ENCODE measurements around the gene MUC5AC. TPM values are rescaled to one million over a fixed set of nuclear protein-coding genes. Genes with fewer than 3 reads are reported as not detected.
"Not testable (repeated sequence)": the region's sequence is repeated elsewhere in the genome, so short reads cannot be mapped to it uniquely, and the experiment has no call there.

MUC5AC gene
- total RNA-seq, 1 experiment from 2014 or later: not detected

- no peak for DNase-seq (ENCODE audit: low read depth)
- in situ Hi-C loops (cut with HindIII; ENCODE audit: low pct_unique_long_range_greater_than_20kb, low sequenced_read_pairs): no loop called here
Measured at GRCh38 chr11:1181853-1182535, 24.2 kb downstream of the MUC5AC start.

- DNase-seq (ENCODE audit: low read depth); in situ Hi-C loops (cut with HindIII; ENCODE audit: low pct_unique_long_range_greater_than_20kb, low sequenced_read_pairs): not testable (repeated sequence)
Measured at GRCh38 chr11:1184139-1184538, 26.4 kb downstream of the MUC5AC start.

DNA sequence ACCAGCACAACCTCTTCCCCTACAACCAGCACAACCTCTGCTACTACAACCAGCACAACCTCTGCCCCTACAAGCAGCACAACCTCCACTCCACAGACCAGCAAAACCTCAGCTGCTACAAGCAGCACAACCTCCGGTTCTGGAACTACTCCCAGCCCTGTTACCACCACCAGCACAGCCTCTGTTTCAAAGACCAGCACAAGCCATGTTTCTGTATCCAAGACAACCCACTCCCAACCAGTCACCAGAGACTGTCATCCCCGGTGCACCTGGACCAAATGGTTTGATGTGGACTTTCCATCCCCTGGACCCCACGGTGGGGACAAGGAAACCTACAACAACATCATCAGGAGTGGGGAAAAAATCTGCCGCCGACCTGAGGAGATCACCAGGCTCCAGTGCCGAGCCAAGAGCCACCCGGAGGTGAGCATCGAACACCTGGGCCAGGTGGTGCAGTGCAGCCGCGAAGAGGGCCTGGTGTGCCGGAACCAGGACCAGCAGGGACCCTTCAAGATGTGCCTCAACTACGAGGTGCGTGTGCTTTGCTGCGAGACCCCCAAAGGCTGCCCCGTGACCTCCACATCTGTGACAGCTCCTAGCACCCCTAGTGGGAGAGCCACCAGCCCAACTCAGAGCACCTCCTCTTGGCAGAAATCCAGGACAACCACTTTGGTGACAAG lies 30.8 kb downstream of the MUC5AC start:
- in situ Hi-C loops (cut with HindIII; ENCODE audit: low pct_unique_long_range_greater_than_20kb, low sequenced_read_pairs); DNase-seq (ENCODE audit: low read depth): not testable (repeated sequence)

GRCh38 chr11:1189816-1190215 lies 32.1 kb downstream of the MUC5AC start:
- in situ Hi-C loops (cut with HindIII; ENCODE audit: low pct_unique_long_range_greater_than_20kb, low sequenced_read_pairs); DNase-seq (ENCODE audit: low read depth): not testable (repeated sequence)

GRCh38 chr11:1191786-1192470 lies 34.2 kb downstream of the MUC5AC start:
- in situ Hi-C loops (cut with HindIII; ENCODE audit: low pct_unique_long_range_greater_than_20kb, low sequenced_read_pairs); DNase-seq (ENCODE audit: low read depth): not testable (repeated sequence)

DNA sequence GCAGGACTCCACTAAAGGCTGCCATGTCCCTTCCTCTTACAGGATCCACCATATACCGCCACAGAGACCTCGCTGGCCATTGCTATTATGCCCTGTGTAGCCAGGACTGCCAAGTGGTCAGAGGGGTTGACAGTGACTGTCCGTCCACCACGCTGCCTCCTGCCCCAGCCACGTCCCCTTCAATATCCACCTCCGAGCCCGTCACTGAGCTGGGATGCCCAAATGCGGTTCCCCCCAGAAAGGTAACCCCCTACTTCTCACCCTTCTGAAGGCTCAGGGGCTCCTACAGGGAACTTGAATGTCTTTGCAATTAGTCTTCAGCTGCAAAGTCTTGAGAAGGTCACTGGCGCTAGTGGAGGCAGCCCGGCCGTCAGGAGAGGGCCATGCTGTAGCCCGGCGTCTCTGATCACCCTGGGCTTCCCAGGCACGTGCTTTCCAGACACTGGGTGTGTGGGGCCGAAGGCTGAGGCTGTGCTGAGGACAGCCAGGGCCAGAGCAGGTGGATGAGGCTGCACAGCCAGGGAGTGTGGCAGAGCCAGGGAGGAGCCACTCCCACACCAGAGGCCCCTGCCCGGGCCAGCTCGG lies 35.1 kb downstream of the MUC5AC start:
- DNase-seq (ENCODE audit: low read depth): no peak
- in situ Hi-C loops (cut with HindIII; ENCODE audit: low pct_unique_long_range_greater_than_20kb, low sequenced_read_pairs): no loop called here

DNA sequence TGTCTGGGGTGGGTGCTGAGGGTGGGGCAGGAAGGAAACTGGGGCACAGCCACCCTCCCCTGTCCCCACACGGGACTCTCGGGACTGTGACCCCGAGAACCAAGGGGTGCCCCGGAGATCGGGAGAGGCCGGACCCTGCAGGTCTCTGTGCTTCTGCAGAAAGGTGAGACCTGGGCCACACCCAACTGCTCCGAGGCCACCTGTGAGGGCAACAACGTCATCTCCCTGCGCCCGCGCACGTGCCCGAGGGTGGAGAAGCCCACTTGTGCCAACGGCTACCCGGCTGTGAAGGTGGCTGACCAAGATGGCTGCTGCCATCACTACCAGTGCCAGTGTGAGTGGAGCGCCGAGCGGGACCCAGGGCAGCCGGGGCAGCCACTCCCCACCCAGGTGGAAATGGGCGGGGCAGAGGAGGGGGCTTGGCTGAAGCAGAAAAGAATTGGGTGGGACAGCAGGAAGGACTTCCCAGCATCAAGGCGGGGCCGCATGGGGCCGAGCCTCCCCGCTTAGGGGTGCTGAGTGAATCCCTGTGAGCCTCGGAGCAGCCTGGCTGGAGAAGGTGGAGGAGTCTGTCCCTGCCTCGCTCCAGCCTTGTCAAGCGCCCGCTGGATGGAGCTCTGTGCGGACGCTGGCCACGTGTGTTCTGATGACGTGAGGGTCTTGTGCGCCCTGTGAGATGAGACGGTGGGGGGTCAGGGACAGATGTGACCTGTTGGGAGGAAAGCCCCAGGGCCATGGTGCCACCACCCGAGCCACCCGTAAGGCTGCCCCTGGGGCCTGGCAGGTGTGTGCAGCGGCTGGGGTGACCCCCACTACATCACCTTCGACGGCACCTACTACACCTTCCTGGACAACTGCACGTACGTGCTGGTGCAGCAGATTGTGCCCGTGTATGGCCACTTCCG lies 35.8 kb downstream of the MUC5AC start:
- in situ Hi-C loops (cut with HindIII; ENCODE audit: low pct_unique_long_range_greater_than_20kb, low sequenced_read_pairs): no loop called here
- no peak for DNase-seq (ENCODE audit: low read depth)

- no peak for DNase-seq (ENCODE audit: low read depth)
- in situ Hi-C loops (cut with HindIII; ENCODE audit: low pct_unique_long_range_greater_than_20kb, low sequenced_read_pairs): no loop called here
Measured at GRCh38 chr11:1194231-1194976, 36.7 kb downstream of the MUC5AC start.

DNA sequence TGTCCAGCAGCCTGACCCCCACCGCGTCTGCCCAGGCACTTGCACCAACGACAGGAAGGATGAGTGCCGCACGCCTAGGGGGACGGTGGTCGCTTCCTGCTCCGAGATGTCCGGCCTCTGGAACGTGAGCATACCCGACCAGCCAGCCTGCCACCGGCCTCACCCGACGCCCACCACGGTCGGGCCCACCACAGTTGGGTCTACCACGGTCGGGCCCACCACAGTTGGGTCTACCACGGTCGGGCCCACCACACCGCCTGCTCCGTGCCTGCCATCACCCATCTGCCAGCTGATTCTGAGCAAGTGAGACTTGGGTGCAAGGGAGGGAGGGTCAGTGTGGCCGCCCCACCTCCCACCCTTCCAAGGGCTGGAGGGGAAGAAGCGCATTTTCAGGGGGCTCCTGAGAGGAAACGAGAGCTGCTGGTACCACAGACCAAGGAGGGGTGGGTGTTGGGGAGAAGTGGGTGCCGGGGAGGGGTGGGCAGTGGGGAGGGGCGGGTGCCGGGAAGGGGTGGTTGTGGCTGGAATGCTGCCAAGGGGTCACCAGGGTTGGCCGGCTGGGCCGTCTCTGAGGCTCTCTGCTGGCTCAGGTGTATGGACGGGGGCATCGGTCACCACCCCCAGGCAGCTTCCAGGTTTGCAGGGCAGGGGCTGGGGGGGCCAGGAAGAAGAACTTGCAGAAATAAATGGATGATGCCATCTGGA lies 37.4 kb downstream of the MUC5AC start:
- in situ Hi-C loops (cut with HindIII; ENCODE audit: low pct_unique_long_range_greater_than_20kb, low sequenced_read_pairs): no loop called here
- DNase-seq (ENCODE audit: low read depth): no peak

- in situ Hi-C loops (cut with HindIII; ENCODE audit: low pct_unique_long_range_greater_than_20kb, low sequenced_read_pairs): no loop called here
- no peak for DNase-seq (ENCODE audit: low read depth)
Measured at GRCh38 chr11:1195682-1196515, 38.1 kb downstream of the MUC5AC start.

DNA sequence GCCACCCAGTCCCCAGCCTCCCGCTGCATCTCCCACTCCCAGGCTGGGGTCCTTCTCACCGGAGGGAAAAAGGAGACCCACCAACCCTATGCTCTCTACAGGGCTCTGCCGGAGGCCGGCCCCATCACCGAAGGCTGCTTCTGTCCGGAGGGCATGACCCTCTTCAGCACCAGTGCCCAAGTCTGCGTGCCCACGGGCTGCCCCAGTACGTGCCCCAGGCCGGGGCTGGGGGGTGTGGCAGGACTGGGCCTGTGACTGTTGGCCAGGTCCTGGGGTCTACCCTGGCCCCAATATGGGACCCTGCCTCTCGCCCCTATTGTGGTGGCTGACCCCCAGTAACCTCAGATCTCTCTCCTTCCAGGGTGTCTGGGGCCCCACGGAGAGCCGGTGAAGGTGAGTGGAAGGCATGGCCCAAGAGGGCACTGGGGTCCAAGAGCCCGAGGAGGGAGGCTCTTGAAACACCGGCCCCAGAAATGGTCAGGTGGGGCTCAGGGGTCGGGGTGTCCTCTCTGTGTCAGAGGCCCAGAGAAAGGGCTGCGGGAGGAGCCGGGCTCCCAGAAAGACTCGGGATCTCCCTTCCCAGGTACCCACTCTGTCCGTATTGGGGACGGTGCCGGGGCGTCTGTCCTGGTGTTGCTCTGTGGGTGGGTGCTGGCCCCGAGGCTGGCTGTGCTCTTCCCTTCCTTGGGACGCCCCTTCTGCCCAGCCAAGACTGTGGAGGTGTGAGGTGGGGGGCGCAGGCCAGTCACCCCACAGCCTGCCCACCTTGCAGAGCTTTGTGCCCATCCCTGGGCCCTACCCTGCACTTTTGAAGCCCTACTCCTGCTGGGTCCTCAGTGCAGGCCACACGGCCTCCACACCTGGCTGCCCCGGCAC lies 39.0 kb downstream of the MUC5AC start:
- DNase-seq (ENCODE audit: low read depth): no peak
- in situ Hi-C loops (cut with HindIII; ENCODE audit: low pct_unique_long_range_greater_than_20kb, low sequenced_read_pairs): no loop called here

DNA sequence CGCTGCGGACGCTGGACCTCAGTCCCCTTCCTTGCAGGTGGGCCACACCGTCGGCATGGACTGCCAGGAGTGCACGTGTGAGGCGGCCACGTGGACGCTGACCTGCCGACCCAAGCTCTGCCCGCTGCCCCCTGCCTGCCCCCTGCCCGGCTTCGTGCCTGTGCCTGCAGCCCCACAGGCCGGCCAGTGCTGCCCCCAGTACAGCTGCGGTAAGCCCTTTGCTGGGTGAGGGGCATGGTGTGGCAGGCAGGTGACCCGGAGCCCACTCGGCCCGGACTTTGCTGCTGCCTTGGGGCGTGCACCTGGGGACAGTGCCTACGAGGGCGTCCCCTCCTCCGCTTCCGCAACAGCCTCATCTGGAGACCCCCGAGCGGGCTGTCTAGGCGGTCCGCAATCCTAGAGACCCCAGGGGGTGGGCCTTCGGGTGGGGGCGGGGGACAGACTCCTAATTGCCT lies 39.7 kb downstream of the MUC5AC start:
- in situ Hi-C loops (cut with HindIII; ENCODE audit: low pct_unique_long_range_greater_than_20kb, low sequenced_read_pairs): no loop called here

GRCh38 chr11:1197886-1198560 lies 40.3 kb downstream of the MUC5AC start:
- in situ Hi-C loops (cut with HindIII; ENCODE audit: low pct_unique_long_range_greater_than_20kb, low sequenced_read_pairs): no loop called here
- DNase-seq (ENCODE audit: low read depth): no peak

More for the DNA sequence above, 39.7 kb downstream of the MUC5AC start:
- DNase-seq (ENCODE audit: low read depth): no peak

GRCh38 chr11:1198561-1199240 lies 40.9 kb downstream of the MUC5AC start:
- in situ Hi-C loops (cut with HindIII; ENCODE audit: low pct_unique_long_range_greater_than_20kb, low sequenced_read_pairs): no loop called here
- no peak for DNase-seq (ENCODE audit: low read depth)
